ENCODE measurements around the gene TICRR.
"Not testable (repeated sequence)": the region's sequence is repeated elsewhere in the genome, so short reads cannot be mapped to it uniquely, and the experiment has no call there.

Gene TICRR, protein sequence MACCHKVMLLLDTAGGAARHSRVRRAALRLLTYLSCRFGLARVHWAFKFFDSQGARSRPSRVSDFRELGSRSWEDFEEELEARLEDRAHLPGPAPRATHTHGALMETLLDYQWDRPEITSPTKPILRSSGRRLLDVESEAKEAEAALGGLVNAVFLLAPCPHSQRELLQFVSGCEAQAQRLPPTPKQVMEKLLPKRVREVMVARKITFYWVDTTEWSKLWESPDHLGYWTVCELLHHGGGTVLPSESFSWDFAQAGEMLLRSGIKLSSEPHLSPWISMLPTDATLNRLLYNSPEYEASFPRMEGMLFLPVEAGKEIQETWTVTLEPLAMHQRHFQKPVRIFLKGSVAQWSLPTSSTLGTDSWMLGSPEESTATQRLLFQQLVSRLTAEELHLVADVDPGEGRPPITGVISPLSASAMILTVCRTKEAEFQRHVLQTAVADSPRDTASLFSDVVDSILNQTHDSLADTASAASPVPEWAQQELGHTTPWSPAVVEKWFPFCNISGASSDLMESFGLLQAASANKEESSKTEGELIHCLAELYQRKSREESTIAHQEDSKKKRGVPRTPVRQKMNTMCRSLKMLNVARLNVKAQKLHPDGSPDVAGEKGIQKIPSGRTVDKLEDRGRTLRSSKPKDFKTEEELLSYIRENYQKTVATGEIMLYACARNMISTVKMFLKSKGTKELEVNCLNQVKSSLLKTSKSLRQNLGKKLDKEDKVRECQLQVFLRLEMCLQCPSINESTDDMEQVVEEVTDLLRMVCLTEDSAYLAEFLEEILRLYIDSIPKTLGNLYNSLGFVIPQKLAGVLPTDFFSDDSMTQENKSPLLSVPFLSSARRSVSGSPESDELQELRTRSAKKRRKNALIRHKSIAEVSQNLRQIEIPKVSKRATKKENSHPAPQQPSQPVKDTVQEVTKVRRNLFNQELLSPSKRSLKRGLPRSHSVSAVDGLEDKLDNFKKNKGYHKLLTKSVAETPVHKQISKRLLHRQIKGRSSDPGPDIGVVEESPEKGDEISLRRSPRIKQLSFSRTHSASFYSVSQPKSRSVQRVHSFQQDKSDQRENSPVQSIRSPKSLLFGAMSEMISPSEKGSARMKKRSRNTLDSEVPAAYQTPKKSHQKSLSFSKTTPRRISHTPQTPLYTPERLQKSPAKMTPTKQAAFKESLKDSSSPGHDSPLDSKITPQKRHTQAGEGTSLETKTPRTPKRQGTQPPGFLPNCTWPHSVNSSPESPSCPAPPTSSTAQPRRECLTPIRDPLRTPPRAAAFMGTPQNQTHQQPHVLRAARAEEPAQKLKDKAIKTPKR (N-terminal part only)

DNA sequence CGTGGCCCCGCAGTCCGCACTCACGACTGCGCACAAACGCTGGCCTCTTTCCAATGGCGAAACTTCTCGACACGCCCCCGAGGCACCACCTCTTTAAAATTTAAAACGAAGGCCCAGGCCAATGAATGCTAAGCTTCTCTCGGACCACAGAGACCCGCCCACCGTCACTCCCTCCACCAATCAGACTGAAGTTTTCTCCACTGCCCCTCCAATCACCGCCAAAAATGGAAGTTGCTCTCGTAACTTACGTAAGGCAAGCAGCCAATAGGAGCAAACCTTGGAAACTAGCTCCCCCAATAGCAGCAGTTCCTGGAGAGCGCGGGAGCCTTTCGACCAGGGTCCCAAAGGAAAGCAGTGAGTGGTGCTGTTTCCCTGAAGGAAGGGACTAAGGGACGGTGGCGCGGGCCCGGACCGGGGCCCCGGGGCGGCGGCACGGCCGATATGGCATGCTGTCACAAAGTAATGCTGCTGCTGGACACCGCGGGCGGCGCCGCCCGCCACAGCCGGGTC, at the start of gene TICRR:
TSS of gene TICRR (plus strand) at position 324 of the 510 bp plus-strand sequence. CDS start at position 442, 118 bp downstream.
- peaks cover 26% of the 10 kb centered on the region for H3K36me3 ChIP-seq (replicated peaks)
- peak within 1 kb of the TSS; percentile 85 for H3K4me3 ChIP-seq
- H3K4me1 ChIP-seq: peaks cover 5% of the 10 kb centered on the region
- peak; percentile 98 for DNase-seq (ENCODE audit: low spot score in 2 of 2)
- no peaks in the 10 kb centered on the region for H3K27me3 ChIP-seq (ENCODE audit: low read depth)
- in situ Hi-C loops (cut with MboI; ENCODE audit: low sequenced_read_pairs): no loop called here
- no peaks in the 10 kb centered on the region for H3K9me3 ChIP-seq

DNA sequence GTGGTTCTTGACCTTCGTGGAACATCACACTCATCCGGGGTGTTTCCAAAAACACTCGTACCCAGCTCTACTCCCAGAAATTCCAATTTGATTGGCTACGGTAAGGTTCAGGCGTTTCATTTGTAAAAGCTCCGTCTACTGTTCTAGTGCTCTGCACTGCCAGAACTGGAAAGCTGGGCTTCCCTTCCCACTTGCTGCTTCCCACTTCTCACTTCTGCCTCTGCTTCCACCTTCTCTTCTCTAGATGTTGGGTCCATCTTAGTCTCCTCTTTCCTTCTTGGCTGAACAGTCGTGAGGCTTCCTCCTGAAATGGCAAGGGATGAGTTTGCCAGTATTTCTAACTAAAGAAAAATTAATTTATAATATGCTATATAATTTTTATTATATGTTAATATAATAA, 49.1 kb upstream of the TICRR start:
- Histone ChIP-seq H3K9me3 (no peaks in the 10 kb centered on the region), H3K27me3 (ENCODE audit: low read depth) (no peaks in the 10 kb centered on the region), H3K4me3 (no peak overlapping the region), H3K36me3 (replicated peaks) (no peaks in the 10 kb centered on the region), H3K4me1 (no peaks in the 10 kb centered on the region)
- in situ Hi-C loops (cut with MboI; ENCODE audit: low sequenced_read_pairs): no loop called here
- no peak for DNase-seq (ENCODE audit: low spot score in 2 of 2)

DNA sequence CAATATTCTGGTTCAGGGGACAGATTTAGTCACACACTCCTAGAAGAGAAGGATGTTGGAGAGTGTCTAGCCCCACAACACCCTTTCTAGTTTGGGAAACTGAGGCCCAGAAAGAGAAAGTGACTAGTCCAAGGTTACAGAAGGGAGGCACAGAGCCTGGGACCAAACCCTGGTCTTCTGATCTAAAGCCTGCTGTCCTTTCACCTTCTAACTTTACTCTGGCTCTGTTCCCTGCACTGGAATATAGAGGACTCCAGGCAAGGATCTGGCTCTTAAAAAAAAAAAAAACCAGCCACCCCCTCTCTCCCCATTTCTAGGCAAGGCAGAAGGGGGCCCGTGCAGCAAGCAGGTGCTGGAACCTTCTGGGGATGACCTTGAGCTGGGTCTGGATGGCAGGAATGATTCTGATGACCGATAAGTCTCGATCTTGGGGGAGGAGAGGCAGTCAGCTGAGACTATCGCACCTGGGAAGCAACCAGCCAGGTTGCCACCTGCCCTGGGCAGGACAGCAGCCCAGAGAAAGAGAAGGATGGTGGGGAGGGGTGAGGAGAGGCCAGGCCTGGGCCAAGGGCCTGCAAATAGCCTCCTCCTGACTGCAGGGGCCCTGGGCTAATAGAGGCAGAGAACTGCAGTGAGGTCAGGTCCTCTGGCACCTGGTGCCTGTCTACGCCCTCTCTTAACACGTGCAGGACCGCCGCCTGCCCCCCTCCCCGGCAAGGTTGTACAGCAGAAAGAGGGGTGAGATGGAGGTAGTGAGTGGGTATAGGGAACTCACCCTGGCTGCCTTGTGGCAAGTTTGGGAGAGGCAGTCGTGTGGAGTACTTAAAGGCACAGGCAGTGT, 48.4 kb upstream of the TICRR start:
- DNase-seq (ENCODE audit: low spot score in 2 of 2): no peak
- in situ Hi-C loops (cut with MboI; ENCODE audit: low sequenced_read_pairs): no loop called here
- H3K4me3 ChIP-seq: no peak overlapping the region
- no peaks in the 10 kb centered on the region for H3K9me3 ChIP-seq
- no peaks in the 10 kb centered on the region for H3K4me1 ChIP-seq
- no peaks in the 10 kb centered on the region for H3K27me3 ChIP-seq (ENCODE audit: low read depth)
- H3K36me3 ChIP-seq (replicated peaks): no peaks in the 10 kb centered on the region

DNA sequence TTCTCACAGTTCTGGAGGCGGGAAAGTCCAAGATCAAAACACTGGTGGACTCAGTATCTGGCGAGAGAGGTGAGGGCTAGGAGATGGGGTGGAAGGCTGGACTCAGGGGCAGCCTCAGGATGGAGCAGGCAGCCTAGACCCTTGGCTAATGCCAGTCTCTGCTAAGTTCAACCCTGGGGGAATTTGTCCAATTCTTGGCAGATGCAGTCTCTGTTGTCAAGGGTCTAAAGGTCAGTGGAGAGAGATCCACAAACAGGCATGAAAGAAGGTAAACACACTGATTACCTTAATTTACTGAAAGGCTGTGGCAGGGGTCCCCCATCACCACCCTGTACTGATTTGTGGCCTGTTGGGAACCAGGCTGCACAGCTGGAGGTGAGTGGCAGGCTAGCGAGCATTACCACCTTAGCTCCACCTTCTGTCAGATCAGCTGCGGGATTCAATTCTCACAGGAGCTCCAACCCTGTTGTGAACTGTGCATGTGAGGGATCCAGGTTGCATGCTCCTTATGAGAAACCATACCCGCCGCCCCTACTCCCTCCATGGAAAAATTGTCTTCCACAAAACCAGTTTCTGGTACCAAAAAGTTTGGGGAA, 46.4 kb upstream of the TICRR start:
- DNase-seq (ENCODE audit: low spot score in 2 of 2): no peak
- H3K4me3 ChIP-seq: no peak overlapping the region
- H3K27me3 ChIP-seq (ENCODE audit: low read depth): no peaks in the 10 kb centered on the region
- no peaks in the 10 kb centered on the region for H3K36me3 ChIP-seq (replicated peaks)
- in situ Hi-C loops (cut with MboI; ENCODE audit: low sequenced_read_pairs): no loop called here
- H3K9me3 ChIP-seq: no peaks in the 10 kb centered on the region
- H3K4me1 ChIP-seq: no peaks in the 10 kb centered on the region

DNA sequence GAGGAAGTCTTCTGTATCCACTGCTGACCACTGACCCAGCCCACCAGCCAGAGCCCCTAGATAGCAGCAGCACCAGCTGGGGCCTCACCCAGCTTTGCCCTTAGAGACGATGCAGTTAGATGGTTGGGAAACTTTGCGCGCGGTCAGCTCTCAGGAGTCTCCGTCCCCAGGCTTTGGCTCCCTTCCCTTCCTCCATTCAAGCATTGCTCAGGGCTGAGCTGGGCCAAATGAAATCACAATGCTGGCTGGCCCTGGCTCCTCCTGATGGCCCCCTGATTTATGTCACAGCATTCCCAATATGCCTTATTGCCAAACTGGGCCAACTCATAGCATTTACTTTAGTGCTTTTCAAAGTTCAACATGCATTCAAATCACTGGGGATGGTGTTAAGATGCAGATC, 44.3 kb upstream of the TICRR start:
- in situ Hi-C loops (cut with MboI; ENCODE audit: low sequenced_read_pairs): no loop called here
- H3K4me3 ChIP-seq: no peak overlapping the region
- H3K9me3 ChIP-seq: peaks cover 5% of the 10 kb centered on the region; the same call in 1 of the 2 replicates
- no peak for DNase-seq (ENCODE audit: low spot score in 2 of 2)
- no peaks in the 10 kb centered on the region for H3K36me3 ChIP-seq (replicated peaks)
- H3K4me1 ChIP-seq: no peaks in the 10 kb centered on the region
- no peaks in the 10 kb centered on the region for H3K27me3 ChIP-seq (ENCODE audit: low read depth)

DNA sequence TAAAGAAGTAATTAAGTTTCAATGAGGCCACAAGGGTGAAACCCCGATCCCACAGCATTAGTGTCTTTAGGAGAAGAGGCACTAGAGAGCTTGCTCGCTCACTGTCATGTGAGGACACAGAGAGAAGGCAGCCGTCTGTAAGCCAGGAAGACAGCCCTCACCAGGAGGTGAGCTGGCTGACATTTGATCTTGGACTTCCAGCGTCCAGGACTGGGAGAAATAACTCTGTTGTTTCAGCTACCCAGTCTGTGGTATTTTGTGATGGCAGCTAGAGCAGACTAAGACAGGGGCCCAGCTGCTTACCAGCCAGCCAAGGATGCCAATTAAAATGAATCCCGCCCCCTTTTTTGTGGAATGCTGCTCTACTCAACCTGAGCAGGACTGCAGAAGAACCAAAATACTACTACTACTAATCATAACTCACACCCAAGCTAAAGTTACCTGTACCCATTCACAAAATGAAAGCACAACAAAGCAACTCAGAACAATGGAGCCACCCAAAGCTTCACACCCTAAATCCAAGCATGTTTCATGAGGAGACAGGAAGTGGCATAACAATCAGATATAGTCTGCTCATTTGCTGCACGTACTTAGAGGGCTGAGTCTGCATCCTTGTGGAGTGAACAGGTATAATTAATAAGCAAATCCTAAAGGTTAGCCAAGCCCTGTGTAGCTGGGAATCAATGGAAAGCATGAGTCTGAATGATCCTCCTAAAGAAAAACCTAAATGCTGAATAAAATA, 43.3 kb upstream of the TICRR start:
- no peak overlapping the region for H3K4me3 ChIP-seq
- H3K27me3 ChIP-seq (ENCODE audit: low read depth): no peaks in the 10 kb centered on the region
- in situ Hi-C loops (cut with MboI; ENCODE audit: low sequenced_read_pairs): no loop called here
- DNase-seq (ENCODE audit: low spot score in 2 of 2): no peak
- H3K36me3 ChIP-seq (replicated peaks): no peaks in the 10 kb centered on the region
- no peaks in the 10 kb centered on the region for H3K4me1 ChIP-seq
- H3K9me3 ChIP-seq: peaks cover 5% of the 10 kb centered on the region; the same call in 1 of the 2 replicates

DNA sequence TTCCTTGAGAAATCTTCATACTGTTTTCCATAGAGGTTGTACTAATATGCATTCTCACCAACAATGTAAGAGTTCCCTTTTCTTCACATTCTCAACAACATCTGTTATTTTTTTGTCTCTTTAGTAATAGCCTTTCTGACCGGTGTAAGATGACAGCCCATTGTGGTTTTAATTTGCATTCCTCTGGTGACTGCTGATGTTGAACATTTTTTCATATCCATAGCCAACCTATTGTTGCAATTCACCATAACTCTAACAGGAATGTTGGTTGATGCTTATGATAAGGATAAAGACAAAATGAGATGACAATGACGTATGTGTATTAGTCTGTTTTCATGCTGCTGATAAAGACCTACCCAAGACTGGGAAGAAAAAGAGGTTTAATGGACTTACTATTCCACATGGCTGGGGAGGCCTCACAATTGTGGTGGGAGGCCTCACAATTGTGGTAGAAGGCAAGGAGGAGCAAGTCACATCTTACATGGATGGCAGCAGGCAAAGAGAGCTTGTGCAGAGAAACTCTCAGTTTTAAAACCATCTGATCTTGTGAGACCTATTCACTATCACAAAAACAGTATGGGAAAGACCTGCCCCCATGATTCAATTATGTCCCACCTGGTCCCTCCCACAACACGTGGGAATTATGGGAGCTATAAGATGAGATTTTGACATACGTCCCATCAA, 41.3 kb upstream of the TICRR start:
- H3K27me3 ChIP-seq (ENCODE audit: low read depth): no peaks in the 10 kb centered on the region
- peaks cover 13% of the 10 kb centered on the region for H3K9me3 ChIP-seq
- in situ Hi-C loops (cut with MboI; ENCODE audit: low sequenced_read_pairs): no loop called here
- no peak for DNase-seq (ENCODE audit: low spot score in 2 of 2)
- no peaks in the 10 kb centered on the region for H3K4me1 ChIP-seq
- H3K4me3 ChIP-seq: no peak overlapping the region
- no peaks in the 10 kb centered on the region for H3K36me3 ChIP-seq (replicated peaks)

DNA sequence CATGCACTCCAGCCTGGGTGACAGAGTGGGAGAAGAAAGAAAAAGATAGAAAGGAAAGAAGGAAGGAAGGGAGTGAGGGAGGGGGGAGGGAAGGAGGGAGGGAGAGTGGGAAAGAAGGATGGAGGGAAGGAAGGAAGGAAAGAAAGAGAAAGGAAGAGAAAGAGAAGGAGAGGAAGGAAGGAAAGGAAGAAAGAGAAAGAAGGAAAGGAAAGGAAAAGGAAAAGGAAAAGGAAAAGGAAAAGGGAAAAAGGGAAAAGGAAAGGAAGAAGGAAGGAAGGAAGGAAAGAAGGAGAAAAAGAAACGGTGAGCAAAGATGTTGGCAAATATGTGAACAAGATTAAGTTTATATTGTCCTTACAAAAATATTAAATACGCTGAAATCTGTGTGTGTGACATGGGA, 36.2 kb upstream of the TICRR start:
- H3K27me3 ChIP-seq (ENCODE audit: low read depth): no peaks in the 10 kb centered on the region
- H3K4me1 ChIP-seq: no peaks in the 10 kb centered on the region; the same call in 1 of the 2 replicates
- H3K36me3 ChIP-seq (replicated peaks): no peaks in the 10 kb centered on the region
- no peak overlapping the region for H3K4me3 ChIP-seq
- H3K9me3 ChIP-seq: peaks cover 12% of the 10 kb centered on the region
- in situ Hi-C loops (cut with MboI; ENCODE audit: low sequenced_read_pairs): no loop called here
- DNase-seq (ENCODE audit: low spot score in 2 of 2): no peak

DNA sequence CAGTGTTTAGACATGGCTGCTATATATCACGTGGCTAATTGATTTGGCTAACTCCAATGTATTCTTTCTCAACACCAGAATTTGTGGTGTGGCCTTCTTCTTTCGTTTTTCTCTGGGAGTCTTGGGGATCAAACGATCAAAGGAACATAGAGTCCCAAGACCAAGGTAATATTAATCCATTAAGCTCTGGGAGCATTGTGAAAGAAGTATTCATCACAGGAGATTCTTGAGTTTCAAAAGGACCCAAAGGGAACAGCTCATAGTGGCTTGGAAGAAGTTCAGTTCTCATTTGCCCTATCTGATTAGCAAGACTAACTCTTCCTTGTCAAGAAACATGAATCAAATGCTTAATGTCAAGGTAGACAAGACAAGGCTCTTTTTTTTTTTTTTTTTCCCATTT, 32.9 kb upstream of the TICRR start:
- no peaks in the 10 kb centered on the region for H3K27me3 ChIP-seq (ENCODE audit: low read depth)
- in situ Hi-C loops (cut with MboI; ENCODE audit: low sequenced_read_pairs): no loop called here
- H3K36me3 ChIP-seq (replicated peaks): no peaks in the 10 kb centered on the region
- H3K4me3 ChIP-seq: no peak overlapping the region
- no peak for DNase-seq (ENCODE audit: low spot score in 2 of 2)
- no peaks in the 10 kb centered on the region; the same call in 1 of the 2 replicates for H3K4me1 ChIP-seq
- H3K9me3 ChIP-seq: peaks cover 8% of the 10 kb centered on the region

DNA sequence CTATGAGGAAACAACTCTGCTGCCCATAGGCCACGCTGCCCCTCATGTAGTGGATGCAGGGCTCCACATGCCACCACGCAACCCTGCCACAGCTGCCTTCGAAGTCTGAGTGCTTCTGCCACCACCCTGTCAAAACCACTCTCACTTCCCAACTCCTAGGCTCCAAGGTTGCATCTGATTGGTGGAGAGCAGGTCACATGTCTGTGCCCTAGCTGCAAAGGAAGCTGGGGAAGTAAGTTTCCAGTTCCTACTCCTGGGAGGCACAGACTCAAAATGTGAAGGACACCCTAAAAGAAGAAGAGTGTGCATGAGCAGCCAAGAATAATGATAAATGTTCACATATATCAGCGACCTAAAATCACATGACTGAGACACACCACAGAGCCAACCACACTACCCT, 31.9 kb upstream of the TICRR start:
- in situ Hi-C loops (cut with MboI; ENCODE audit: low sequenced_read_pairs): no loop called here
- no peaks in the 10 kb centered on the region for H3K9me3 ChIP-seq
- no peaks in the 10 kb centered on the region; the same call in 1 of the 2 replicates for H3K4me1 ChIP-seq
- H3K27me3 ChIP-seq (ENCODE audit: low read depth): no peaks in the 10 kb centered on the region
- no peak for DNase-seq (ENCODE audit: low spot score in 2 of 2)
- H3K36me3 ChIP-seq (replicated peaks): no peaks in the 10 kb centered on the region
- H3K4me3 ChIP-seq: no peak overlapping the region

DNA sequence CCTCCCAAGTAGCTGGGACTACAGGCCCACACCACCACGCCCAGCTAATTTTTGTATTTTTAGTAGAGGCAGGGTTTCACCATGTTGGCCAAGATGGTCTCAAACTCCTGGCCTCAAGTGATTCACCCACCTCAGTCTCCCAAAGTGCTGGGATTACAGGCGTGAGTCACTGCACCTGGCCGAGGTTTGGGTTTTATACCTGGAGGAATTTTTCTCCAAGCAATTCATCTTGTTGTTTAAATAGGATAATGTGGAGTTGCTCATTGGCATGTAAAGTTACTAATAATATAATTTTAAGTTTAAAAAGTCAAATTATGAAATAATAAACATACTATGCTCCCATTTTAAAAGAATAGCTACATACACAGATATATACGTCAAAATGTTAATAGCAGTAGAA, 26.1 kb upstream of the TICRR start:
- H3K27me3 ChIP-seq (ENCODE audit: low read depth); H3K36me3 ChIP-seq (replicated peaks); DNase-seq (ENCODE audit: low spot score in 2 of 2); H3K9me3 ChIP-seq; H3K4me3 ChIP-seq; in situ Hi-C loops (cut with MboI; ENCODE audit: low sequenced_read_pairs); H3K4me1 ChIP-seq: not testable (repeated sequence)

Data from HAP-1 (cell line).